ENCODE measurements around the gene SMG7.

Gene SMG7

GRCh38 chr1:183597656-183598347 is 125.5 kb downstream of the SMG7 start:
- DNase-seq = no peak

DNA sequence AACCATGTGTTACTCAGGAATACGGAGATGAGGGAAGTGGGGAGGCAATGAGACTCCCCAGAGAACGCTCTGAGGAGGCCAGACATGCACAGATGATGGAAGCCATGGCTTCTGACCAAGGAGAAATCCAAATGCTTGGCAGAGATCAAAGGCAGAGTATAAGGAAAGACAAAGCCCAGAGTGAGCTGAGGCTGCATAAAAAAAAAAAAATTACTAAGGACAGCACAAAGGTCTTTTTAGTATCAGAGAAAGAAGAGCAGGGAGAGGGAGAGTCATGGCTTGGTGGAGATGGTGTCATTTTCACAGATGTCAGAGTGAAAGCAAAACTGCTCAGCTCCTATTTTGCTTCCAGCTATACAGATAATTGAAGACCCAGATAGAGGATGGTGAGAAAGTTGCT is 126.1 kb downstream of the SMG7 start:
- DNase-seq = no peak

DNA sequence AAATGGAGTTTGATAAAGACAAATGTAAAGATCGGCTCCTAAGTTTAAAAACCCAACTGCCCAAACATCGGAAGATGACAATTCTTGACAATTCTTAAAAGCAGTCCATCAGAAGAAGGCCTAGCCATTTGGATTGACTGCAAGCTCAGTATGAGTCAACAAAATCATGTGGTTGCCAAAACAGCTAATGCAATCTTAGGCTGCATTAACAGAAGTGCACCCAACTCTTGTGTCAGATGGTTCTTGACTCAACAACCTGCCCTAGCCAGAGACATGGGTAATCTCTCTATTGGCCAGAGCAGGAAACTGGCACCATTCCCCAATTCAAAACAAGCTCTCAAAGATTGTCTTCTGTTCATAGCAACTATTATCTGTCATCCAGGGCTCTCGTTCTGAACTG is 127.8 kb downstream of the SMG7 start:
- no peak for DNase-seq

DNA sequence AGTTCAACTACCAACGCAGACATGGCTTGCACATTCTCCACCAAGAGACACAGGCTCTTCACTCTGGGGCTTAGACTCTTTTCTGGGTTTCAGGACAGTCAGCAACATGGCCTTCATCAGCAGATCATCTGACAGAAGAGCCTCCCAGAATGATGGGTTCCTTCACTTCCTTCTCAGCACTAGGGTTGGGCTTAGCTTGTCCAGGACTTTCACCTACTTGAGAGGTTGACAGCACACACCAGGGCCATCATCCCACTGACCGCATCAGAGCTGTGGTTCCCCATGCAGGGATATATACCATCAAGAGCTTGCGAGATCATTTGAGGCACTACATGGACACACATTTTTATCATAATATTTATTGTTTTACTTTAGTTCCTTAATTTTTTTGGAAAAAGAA is 128.3 kb downstream of the SMG7 start:
- DNase-seq = no peak

GRCh38 chr1:183602510-183602909 is 130.2 kb downstream of the SMG7 start:
- no peak for DNase-seq

All from NCI-H1105 (cell line).